Stimulated activated CD8-positive, alpha-beta memory T cell treated with anti-CD3 and anti-CD28 coated beads, Interleukin-15, amount 100 ng/mL, for 48 hours (primary cell): Measurements from ENCODE around the gene CEP97.
"Not testable (repeated sequence)": the region's sequence is repeated elsewhere in the genome, so short reads cannot be mapped to it uniquely, and the experiment has no call there.

ENCODE experiments used
- DNase-seq, 2 donors: peaks; one replicate each; pipeline ENCODE4 v3.0.0-alpha.2; 2020; ENCODE audit warnings: low read depth in 2 of 2

CEP97 gene

DNA sequence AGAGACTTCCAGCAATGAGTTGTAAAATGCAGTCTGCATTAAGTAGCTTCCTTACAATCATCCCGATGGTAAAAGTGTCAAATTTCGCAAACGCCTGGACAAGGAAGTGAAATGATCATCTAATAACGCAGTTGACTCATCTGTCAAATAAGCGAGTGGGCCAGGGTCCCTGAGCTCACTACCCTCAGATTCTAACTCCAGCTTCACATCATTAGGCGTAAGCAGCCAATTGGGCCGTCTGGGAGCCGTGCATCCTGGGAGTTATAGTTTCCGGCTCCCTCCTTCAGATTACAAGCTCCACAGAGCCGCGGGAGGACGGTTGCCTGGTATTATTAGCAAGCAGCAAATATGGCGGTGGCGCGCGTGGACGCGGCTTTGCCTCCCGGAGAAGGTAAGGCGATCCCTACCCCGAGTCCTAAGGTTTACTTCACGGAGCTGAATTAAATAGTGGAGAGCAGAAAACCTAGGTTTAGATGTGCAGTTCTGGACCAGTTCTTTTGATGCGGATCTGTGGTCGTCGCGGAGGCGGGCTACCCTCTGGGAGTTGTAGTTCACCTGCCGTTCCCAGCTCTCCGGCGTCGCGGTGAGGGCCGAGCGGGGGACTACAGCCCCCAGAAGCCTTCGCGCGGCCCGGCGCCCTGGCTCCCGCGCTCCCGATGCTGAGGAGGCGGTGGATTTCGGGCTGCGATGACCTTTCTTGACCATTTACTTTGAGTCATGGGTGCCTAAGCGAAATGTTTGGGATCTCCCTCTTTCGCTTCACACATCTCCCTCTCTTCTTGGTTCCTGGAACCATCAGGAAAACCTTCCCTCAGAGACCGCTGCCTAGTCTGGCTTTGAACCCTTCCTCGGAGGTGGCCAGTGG is at the start of gene CEP97:
CEP97 (plus strand) TSS at position 286 of the 865 bp plus-strand sequence; CDS start at position 349, 63 bp downstream.
- DNase-seq = peak; percentile 85 to 86

DNA sequence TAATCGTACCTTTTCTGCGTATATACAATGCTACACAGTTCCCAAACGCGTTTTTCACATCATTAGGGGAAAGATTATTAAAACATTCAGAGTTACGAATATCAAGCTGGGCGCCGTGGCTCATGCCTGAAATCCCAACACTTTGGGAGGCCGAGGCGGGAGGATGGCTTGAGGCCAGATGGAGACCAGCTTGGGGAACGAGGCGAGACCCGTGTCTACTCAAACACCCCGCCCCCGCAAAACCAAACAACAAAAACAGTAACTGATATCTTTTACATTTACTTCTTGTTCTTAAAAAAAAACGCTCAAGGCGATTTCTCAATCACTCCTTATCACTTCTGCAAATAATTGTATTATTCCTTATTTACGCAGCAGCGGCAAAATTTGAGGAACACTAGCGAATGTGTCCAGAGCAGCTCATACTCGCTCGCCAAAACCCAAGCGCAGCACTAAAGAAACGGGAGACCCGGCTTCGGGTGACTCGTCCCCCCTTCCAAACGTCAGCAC is 48.7 kb upstream of the CEP97 start:
- no peak for DNase-seq

DNA sequence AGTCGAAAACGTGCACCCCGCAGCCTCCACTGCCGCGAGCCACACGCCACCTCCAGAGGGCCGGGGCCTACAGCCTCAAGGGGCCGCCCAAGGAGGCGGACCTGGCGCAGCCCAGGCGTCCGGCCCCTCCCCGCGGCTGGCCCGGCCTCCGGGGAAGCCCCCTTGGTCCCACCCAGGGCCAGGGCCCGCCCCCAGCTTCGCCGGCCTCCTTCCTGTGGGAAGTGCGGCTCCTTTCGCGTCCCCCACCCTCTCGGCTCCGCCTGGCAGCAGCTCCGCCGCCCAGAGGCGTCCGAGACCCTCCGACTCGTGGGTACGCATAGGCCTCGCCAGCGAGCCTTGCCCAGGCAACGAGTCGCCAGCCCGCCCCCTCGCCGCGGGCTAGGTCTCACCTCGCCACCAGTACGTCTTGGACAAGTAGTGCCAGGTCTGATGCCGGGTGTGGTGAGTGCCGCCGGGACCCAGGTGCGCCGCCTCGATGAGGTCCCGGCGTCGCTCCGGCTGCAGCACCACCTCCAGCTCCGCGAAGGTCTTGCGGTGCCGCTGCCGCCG is 48.1 kb upstream of the CEP97 start:
- peak; percentile 97 to 98 for DNase-seq

GRCh38 chr3:101676765-101677435 is 47.5 kb upstream of the CEP97 start, which contains the start of gene ZBTB11:
TSS of gene ZBTB11 (minus strand) at chr3:101677132. CDS start at chr3:101676914, 218 bp downstream.
- DNase-seq = peak; percentile 98

- no peak for DNase-seq
Observed at GRCh38 chr3:101677436-101678286, 46.8 kb upstream of the CEP97 start.

GRCh38 chr3:101678837-101679236 is 45.6 kb upstream of the CEP97 start:
- not testable (repeated sequence) for DNase-seq

DNA sequence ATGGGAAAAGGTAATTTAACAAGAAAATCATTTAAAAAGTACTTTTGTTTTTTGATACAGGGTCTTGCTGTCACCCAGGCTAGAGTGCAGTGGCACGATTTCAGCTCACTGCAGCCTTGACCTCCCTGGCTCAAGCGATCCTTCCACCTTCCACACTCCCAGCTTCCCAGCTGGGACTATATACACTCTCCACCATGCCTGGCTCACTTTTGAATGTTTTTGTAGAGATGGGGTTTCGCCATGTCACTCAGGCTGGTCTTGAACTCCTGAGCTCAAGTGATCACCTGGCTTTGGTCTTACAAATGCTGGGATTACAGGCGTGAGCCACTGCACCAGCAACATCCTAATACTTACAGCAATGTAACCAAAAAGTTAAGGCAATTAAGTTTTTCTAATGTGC is 43.9 kb upstream of the CEP97 start:
- DNase-seq = no peak

DNA sequence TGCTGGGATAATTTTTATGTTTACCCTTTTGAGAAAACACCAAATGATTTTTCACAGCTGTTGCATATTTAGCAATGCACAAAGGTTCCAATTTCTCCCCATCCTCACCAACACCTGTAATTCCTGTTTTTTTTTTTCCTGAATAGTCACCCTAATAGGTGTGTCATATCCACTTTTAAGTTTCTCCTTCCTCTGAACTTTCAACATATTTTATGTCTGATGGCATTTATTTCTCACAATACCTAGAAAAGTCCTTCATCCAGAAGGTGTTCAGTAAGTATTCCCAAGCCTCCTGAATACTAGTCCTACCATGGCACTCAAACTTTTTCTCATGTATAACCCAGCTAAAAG is 39.4 kb upstream of the CEP97 start:
- DNase-seq = no peak

DNA sequence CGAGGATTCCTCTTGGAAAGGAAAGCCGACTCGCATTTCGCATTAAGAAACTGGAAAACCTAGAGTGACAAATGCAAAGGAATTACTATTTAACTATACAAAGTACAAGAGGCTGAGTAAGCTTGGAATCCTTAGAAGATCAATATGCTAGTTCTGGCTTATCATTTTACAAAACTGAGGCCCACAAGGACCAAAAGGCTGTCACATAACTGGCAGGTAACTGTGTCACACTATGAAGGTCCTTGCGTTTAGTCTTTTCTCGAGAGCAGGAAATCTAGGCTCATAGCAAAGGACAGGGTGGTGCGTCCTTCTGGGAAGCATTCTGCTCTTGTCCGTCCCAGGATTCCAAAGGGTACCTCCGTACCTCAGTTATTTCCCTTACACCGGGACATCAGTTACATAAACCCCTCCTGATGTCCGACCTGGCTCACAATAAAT is 38.5 kb upstream of the CEP97 start:
- no peak for DNase-seq

DNA sequence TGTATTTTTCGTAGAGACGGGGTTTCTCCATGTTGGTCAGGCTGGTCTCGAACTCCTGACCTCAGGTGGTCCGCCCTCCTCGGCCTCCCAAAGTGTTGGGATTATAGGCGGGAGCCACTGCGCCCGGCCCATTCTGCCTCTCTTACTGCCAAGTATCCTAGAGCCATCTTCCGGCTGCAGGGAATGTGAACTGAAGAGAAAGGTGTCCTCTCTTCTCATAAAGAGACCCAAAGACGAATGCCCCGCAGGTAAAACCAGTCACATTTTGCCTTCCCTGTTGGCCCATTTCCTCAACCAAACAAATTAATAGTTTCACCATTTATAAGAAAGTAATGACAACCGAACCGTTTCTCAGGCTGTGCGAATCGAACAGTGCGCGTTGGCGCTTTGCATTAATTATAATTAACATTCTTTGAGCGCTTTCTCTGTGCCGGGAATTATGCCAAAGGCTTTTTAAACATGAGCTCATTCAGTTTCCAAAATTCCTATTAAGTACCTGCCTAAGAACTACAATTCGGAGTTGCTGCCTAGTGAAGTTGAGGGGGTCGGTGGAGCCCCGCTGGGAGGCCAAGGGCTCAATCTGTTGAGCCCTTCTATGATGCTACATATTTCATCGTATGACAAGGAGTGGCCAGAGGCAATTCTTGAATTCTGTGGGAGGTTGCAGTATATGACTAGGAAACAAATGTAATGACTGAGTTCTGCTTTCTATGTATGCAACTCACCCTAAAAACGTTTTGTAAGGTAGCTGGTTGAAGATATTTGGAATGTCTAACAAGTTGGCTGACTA is 37.1 kb upstream of the CEP97 start:
- DNase-seq = no peak

GRCh38 chr3:101689286-101689685 is 35.1 kb upstream of the CEP97 start:
- no peak for DNase-seq

GRCh38 chr3:101690972-101691371 is 33.4 kb upstream of the CEP97 start:
- DNase-seq = no peak

GRCh38 chr3:101691685-101692671 is 32.4 kb upstream of the CEP97 start:
- not testable (repeated sequence) for DNase-seq

GRCh38 chr3:101693540-101693939 is 30.9 kb upstream of the CEP97 start:
- not testable (repeated sequence) for DNase-seq

- not testable (repeated sequence) for DNase-seq
Observed at GRCh38 chr3:101694836-101695235, 29.6 kb upstream of the CEP97 start.

DNA sequence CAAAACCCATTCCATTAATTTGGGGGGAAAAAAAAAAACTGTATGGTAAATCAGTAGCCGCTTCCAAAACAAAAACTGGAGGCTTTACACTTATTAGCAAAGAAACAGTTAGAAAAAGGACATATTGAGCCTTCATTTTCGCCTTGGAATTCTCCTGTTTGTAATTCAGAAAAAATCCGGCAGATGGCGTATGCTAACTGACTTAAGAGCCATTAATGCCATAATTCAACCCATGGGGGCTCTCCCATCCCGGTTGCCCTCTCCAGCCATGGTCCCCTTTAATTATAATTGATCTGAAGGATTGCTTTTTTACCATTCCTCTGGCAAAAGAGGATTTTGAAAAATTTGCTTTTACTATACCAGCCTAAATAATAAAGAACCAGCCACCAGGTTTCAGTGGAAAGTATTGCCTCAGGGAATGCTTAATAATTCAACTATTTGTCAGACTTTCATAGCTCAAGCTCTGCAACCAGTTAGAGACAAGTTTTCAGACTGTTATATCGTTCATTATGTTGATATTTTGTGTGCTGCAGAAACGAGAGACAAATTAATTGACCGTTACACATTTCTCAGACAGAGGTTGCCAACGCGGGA is 28.5 kb upstream of the CEP97 start:
- no peak for DNase-seq

DNA sequence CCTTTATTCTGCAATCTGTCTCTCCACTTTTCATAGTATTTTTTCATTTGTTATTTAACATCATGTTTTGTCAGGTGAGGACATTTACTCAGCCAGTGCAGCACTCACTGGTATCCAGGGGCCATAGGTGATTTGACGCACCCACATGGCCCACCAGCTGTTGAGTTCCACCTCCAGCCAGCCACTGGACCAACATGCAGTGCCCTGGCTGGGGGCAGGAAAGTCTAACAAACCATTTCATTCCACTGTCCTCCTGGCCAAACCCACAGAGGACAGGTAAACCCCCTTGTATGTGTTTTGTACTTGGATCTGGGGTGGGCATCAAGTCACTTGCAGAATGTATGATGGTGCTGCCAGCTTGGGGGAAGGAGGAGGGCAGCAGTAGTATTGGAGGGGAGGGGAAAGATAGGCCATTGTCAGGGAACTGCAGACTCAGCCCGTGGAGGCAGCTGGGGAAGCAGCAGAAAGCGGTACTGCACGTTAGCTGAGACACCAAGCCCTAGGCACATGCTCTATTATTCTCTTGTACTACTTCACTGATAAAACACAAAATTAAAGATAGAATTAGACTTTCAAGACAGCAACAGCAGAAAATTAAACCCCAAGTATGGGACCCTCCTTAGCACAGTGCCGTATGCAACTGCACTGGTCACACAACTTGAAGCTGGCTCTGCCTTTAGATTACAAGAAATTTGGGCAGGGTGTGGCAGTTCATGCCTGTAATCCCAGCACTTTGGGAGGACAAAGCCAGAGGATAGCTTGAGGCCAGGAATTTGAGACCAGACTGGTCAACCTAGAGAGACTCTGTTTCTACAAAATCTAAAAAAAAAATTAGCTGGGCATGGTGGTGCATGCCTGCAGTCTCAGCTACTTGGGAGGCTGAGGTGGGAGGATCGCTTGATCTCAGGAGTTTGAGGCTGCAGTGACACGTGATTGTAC is 22.4 kb upstream of the CEP97 start:
- DNase-seq = no peak

GRCh38 chr3:101702726-101703125 is 21.7 kb upstream of the CEP97 start:
- DNase-seq = no peak
